ENCODE measurements around the gene TUBB4A.

- no peak for TF ChIP-seq CTCF (IDR thresholded peaks at IDR 0.05; ENCODE audit: borderline replicate concordance, extremely low read depth, low read length, poor library complexity, severe bottlenecking)
- no peak for TF ChIP-seq EZH2 (IDR thresholded peaks at IDR 0.05; ENCODE audit: borderline replicate concordance, low read depth, low read length, severe bottlenecking)
Observed at GRCh38 chr19:6452223-6452614, 49.9 kb downstream of the TUBB4A start.

All from DND-41 (cell line).